Naive B cell (primary cell): Measurements from ENCODE around the gene RNASE8. TPM values are rescaled to one million over a fixed set of nuclear protein-coding genes. Genes with fewer than 3 reads are reported as not detected.

Experiments used
- ATAC-seq, 2 donors: fragments of 150-1000 bp; cut with Tn5 transposase; 2 replicates each; pipeline ENCODE4 v1.10.0; 2021; ENCODE audit warnings: low read depth in 2 of 2, mild to moderate bottlenecking in 2 of 2, moderate library complexity in 2 of 2
- DNase-seq: peaks from one replicate; pipeline ENCODE4 v3.0.0; 2022
- H3K27ac Mint-ChIP-seq, 6 donors: one replicate each; pipeline ENCODE4 v1.8.0; 2020 to 2022; ENCODE audit warnings: mild to moderate bottlenecking in 6 of 6, mixed read lengths in 6 of 6, moderate library complexity in 5 of 6, inconsistent platforms in 2 of 6
- H3K27me3 Mint-ChIP-seq, 3 donors: one replicate each; pipeline ENCODE4 v1.8.0; 2021 to 2022; ENCODE audit warnings: mixed read lengths in 3 of 3, mild to moderate bottlenecking in 1 of 3
- H3K36me3 Mint-ChIP-seq, 2 donors: one replicate each; pipeline ENCODE4 v1.8.0; 2020 to 2022; ENCODE audit warnings: mixed read lengths in 2 of 2, inconsistent platforms in 1 of 2, mild to moderate bottlenecking in 1 of 2
- H3K4me1 Mint-ChIP-seq, 3 donors: one replicate each; pipeline ENCODE4 v1.8.0; 2020 to 2022; ENCODE audit warnings: mixed read lengths in 3 of 3, inconsistent platforms in 1 of 3, mild to moderate bottlenecking in 1 of 3, moderate library complexity in 1 of 3
- H3K4me3 Mint-ChIP-seq, 8 donors: one replicate each; pipeline ENCODE4 v1.8.0; 2020 to 2022; ENCODE audit warnings: mild to moderate bottlenecking in 8 of 8, mixed read lengths in 8 of 8, moderate library complexity in 8 of 8, inconsistent platforms in 2 of 8
- H3K9me3 Mint-ChIP-seq, 7 donors: one replicate each; pipeline ENCODE4 v1.8.0; 2020 to 2022; ENCODE audit warnings: mixed read lengths in 7 of 7, mild to moderate bottlenecking in 5 of 7, inconsistent platforms in 2 of 7, moderate library complexity in 1 of 7
- polyA plus RNA-seq, 6 donors: library from polyadenylated mRNA; unstranded; fragments of 300-500 nt; fragmentation: Illumina TruSeq; gene quantifications; one replicate each; pipeline ENCODE4 v1.2.3, GENCODE V29; 2021; ENCODE audit warnings: low read depth in 6 of 6

RNASE8 gene
- polyA plus RNA-seq, 6 donors from 2014 or later, result not detected

DNA sequence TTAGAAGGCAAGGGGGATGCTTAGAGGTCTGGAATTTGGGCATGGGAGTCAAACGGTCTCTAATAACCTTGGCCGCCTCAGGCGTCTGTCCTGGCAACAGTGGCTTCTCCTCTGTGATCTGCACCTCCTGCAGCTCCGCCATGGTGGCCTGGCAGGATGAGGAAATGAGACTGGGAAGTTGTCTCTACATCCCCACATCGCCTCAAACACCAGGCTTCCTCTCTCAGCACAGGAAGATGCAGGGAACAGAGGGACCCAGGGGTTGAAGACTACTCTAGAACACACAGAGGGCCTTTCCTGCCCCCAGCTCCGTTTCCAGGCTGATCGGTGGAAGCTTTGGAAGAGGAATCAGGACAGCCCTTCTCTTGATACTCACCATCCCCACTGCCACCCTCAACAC is 34.4 kb upstream of the RNASE8 start:
- ATAC-seq (no peak), DNase-seq (no peak)
- Mint-ChIP-seq H3K4me3 (peak overlapping the region in 6 of 8 donors; percentile 69 to 92 (median 88)), H3K36me3 (no peaks in the 10 kb centered on the region), H3K9me3 (no peaks in the 10 kb centered on the region), H3K27me3 (peaks cover 16 to 44% (median 17%) of the 10 kb centered on the region in 3 donors), H3K27ac (no peak overlapping the region), H3K4me1 (peaks cover 21 to 29% (median 25%) of the 10 kb centered on the region in 3 donors)

DNA sequence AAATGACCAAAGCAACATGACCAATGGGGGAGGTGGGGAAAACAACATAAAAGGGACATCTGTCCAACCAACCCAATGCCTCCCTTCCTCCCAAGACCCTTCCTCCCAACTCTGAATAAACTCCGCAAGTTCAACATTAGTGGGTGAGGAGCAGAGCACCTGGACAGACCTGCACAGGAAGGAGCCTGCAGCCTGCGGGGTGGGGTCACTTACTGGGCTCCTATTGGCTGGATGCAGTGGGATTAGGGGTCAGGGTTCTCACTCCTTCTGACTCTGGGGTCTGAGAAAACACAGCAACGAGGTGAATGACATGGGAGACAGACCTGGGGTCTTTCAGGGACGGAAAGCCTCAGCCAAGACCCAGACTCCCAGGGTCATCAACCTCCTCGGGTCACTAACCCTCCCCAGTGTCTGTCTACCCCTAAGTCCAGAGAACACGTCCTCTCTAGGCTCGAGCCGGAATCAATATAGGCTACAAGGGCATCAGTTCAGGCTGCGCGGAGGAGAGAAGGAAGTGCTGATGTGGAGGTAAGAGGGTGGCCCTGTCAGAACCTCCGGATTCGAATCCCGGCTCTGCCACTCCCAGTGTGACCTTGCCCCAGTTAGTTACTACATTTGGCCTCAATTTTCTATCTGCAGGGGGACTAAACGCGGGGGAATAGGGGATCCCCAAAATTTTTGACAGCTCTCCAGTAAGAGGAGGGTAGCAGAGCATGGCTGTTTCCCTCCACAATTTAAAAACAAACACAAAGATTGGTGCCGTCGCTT is 33.6 kb upstream of the RNASE8 start:
- Mint-ChIP-seq H3K4me1 (peaks cover 21 to 29% (median 25%) of the 10 kb centered on the region in 3 donors), H3K27me3 (peaks cover 16 to 44% (median 17%) of the 10 kb centered on the region in 3 donors), H3K9me3 (no peaks in the 10 kb centered on the region), H3K36me3 (no peaks in the 10 kb centered on the region), H3K4me3 (peak overlapping the region; percentile 88 to 94 (median 91)), H3K27ac (peak overlapping the region in 3 of 6 donors; percentile 32 to 65 (median 40))
- no peak for DNase-seq
- ATAC-seq, result peak; percentile 11 to 22

DNA sequence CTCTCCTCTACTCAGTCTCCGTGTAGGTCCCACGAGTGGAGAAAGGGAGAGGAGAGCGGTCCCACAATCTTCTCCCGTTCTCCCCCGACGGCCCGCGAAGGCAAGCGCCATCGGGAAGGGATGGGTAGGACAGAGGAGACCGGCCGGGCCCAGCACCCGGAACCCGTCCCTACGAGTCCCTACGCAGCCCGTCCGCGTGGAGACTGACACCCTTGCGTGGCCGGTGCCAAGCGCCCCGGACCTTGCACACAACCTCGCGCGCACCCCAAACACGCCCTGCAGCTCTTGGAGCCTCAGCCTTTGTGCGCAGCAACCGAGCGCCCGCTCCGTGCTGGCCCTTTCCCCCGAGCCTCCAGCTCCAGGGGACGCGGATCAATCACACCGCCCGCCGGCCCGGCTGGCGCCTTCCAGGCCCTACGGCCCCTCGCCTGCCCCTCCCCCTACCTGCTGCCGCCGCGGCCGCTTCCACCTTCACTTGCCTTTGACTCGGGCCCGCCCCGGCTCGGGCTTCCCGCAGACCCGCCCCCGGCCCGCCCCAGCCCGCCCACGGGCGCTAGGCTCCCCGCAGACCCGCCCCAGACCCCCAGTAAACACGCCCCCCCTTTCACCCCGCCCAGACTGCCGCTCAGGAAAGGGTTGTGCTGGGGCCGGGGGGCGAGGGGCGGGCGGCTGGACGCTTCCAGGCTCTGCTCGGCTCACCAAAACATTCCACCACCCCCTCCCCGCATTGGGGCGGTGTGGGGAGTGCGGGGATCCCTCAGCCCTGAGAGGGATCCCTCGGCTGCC is 32.8 kb upstream of the RNASE8 start, which contains the start of gene NDRG2:
TSS of gene NDRG2 (minus strand) at position 477 of the 786 bp plus-strand sequence. CDS start 1,746 bp downstream, outside the sequence.
- Mint-ChIP-seq H3K27me3 (peaks cover 11 to 37% (median 17%) of the 10 kb centered on the region in 3 donors), H3K4me3 (peak within 1 kb of the TSS; percentile 88 to 95 (median 92)), H3K4me1 (peaks cover 21 to 29% (median 25%) of the 10 kb centered on the region in 3 donors), H3K27ac (peak within 1 kb of the TSS in 4 of 6 donors; percentile 20 to 65 (median 55)), H3K9me3 (no peaks in the 10 kb centered on the region), H3K36me3 (no peaks in the 10 kb centered on the region)
- DNase-seq (peak; percentile 64), ATAC-seq (peak; percentile 92 to 93)

DNA sequence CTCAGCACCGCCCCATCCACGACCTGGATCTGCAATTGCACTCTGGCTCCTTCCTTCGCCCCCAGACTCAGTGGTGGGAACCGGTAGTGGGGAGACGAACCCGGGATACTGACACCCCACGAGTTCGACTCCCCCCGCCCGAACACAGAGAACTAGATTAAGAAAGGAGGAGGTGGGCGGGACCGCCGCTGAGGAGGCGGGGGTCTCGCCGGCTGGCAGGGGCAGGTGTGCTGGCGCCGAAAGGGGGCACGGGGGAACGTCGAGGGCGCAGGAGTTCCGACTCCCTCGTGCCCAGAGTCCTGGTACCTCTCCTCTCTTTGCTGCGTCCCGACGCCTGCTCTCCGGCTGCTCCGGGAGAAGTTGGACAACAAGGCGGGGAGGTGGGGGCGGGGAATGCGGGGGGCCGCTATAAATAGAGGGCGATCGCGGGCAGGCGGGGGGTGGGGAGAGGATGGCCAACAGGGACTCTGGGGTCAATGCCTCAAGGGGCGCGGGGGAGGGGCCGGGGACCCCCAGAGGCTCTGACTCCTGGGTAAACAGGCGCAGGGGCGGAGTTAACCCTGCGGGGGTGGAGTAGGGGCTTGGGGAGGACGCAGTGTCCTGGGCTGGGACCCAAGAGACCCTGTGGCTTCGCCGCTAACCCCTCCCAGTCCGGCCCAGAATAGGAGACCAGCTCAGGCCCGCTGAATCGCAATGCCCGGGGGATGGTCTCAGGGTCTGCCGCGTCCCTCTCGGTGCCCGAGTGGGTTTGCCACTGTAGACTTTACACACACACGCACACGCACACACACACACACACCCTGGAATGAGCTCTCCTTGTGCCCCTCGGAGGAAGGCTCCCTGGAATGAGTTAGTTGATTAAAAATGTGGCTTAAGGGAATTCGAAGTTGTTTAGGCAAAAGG is 32.0 kb upstream of the RNASE8 start:
- H3K4me1 Mint-ChIP-seq, result peaks cover 21 to 29% (median 25%) of the 10 kb centered on the region in 3 donors
- DNase-seq, result no peak
- peak overlapping the region in 3 of 6 donors; percentile 20 to 89 (median 58) for H3K27ac Mint-ChIP-seq
- H3K9me3 Mint-ChIP-seq, result no peaks in the 10 kb centered on the region
- H3K36me3 Mint-ChIP-seq, result no peaks in the 10 kb centered on the region
- peaks cover 10 to 32% (median 23%) of the 10 kb centered on the region in 3 donors for H3K27me3 Mint-ChIP-seq
- no peak for ATAC-seq
- peak overlapping the region; percentile 88 to 95 (median 92) for H3K4me3 Mint-ChIP-seq

DNA sequence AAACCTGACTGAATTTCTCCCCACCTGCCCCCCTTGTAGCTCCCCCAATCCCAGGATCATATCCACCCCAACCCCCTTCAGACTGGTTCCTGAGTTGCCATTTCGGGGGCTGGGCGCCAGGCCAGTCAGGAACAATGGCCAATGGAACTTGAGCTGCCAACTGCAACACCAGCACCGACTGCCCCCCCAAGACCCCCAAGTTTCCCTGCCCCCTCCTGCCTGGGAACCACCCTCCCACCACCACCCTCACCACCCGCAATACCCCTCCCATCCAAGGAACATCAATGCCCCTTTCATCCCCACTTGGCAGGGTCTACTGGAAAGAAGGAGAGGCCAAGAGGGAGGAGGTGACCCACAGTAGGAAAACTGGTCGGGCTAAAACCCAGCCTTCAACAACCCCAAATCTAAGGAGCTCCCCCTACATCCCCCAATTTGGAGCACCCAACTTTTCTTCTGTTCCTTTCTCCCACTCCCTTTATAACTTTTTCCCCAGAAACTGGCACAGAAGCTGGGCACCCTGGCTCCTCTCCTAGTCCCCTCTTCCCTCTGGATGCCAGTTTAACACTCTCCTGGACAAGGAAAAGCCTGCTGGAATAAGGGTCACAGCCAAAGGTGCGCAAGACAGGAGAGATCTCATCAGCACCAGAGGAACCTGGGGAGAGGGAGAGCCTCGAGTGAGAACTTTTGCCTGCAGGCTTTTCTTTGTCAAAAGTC is 31.2 kb upstream of the RNASE8 start:
- ATAC-seq (no peak), DNase-seq (no peak)
- Mint-ChIP-seq H3K27me3 (peaks cover 8 to 25% (median 24%) of the 10 kb centered on the region in 3 donors), H3K27ac (peak overlapping the region in 4 of 6 donors; percentile 47 to 89 (median 68)), H3K9me3 (no peaks in the 10 kb centered on the region), H3K36me3 (no peaks in the 10 kb centered on the region), H3K4me3 (peak overlapping the region; percentile 61 to 94 (median 91)), H3K4me1 (peaks cover 21 to 29% (median 25%) of the 10 kb centered on the region in 3 donors)

DNA sequence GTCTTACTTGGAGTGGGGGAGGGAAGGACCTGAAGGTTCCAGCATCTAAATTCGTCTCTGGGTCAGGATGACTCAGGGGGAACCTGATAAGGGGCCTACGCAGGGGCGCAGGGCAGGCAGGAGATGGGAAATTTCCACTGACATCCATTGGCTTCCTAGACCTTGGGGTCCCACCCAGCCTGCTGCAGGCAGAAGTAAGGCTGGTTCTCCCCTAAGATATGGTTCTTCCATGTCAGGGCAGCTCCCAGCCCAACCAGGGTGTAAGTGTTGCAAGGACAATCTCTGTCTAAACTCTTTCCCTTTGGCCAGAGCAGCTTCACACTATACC is 30.7 kb upstream of the RNASE8 start:
- Mint-ChIP-seq H3K4me1 (peaks cover 21 to 29% (median 25%) of the 10 kb centered on the region in 3 donors), H3K36me3 (no peaks in the 10 kb centered on the region), H3K9me3 (no peaks in the 10 kb centered on the region), H3K27ac (peak overlapping the region in 4 of 6 donors; percentile 12 to 72 (median 54)), H3K27me3 (peaks cover 6 to 25% (median 21%) of the 10 kb centered on the region in 3 donors), H3K4me3 (peak overlapping the region in 7 of 8 donors; percentile 57 to 92 (median 71))
- no peak for ATAC-seq
- no peak for DNase-seq

DNA sequence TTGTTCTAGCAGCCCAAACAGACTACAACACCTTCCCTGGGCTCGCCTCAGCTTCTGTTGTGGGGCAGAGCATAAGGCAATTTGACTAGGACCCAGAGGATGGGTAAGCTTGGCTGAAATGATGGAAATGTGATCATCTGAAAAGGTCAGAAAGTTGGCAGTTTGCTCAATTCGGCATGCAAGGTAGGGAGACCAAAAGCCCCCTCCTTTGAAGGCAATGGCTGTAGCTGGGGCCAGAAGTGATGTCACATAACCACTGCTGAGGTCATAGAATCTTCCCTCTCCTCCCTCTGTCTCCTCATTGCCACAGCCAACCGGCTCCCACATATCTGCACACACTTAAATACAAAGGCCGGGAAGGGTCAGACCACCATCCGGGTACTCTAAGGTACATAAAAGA is 27.7 kb upstream of the RNASE8 start, which contains the start of gene TPPP2:
TSS of gene TPPP2 (plus strand) at position 301 of the 400 bp plus-strand sequence. CDS start 365 bp downstream, outside the sequence.
- no peak for DNase-seq
- Mint-ChIP-seq H3K4me3 (no peak within 1 kb of the TSS), H3K36me3 (no peaks in the 10 kb centered on the region), H3K4me1 (peaks cover 2 to 8% (median 5%) of the 10 kb centered on the region in 3 donors), H3K9me3 (no peaks in the 10 kb centered on the region), H3K27me3 (peaks cover 0 to 24% (median 23%) of the 10 kb centered on the region in 3 donors), H3K27ac (peak within 1 kb of the TSS in 2 of 6 donors; percentile 44 to 57)
- no peak for ATAC-seq

DNA sequence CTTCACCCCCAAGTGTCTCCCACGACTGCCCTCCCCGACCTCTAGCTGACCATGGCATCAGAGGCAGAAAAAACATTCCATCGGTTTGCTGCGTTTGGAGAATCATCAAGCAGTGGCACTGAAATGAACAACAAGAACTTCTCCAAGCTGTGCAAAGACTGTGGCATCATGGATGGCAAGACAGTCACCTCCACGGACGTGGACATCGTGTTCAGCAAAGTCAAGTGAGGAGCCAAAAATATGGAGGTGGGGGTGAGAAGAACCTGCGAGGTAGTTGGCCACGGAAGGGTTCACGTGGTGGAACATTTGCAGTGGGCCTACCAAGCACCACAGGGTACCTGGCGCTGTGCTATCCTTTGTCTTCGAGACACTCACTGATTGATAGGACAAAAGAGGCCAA is 27.1 kb upstream of the RNASE8 start:
- Mint-ChIP-seq H3K4me1 (peaks cover 0 to 5% (median 4%) of the 10 kb centered on the region in 3 donors), H3K27ac (no peak overlapping the region), H3K36me3 (no peaks in the 10 kb centered on the region), H3K27me3 (peaks cover 0 to 24% (median 23%) of the 10 kb centered on the region in 3 donors), H3K9me3 (no peaks in the 10 kb centered on the region), H3K4me3 (no peak overlapping the region)
- ATAC-seq (no peak), DNase-seq (no peak)

DNA sequence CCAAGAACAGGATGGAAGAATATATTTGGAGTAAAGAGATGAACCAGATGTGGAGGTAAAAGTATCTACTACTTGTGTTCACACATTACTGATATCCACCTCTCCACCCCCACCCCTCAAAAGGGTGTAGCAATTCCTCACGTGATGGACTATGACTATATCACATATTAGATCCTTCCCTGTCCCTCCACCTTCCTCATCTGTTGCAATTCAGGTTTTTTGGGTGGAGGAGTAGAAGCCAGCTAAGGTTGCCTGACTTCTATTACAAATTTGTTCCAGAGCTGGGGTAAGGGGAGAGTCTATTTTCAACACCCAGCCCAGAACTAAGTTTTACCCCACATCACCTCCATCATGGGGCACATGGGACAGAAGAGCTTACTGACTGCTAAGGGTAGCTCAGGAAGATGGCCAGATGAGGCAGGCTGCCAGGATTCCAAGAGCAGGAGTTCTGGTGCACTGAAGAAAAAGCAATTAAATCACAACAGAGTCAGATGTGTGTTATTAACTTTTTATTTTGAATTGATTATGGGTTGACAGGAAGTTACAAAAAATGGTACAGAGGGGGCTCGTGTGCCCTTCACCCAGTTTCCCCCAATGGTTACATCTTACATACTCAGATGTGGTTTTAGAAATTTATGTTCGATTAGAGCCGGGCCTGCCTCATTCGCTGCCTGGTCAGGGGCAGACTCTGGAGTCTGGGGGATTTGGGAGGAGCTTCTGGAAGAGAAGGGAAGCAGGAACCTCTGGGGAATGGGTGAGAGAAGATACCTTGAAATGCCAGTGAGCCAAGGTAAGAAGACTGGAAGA is 25.1 kb upstream of the RNASE8 start:
- Mint-ChIP-seq H3K36me3 (no peaks in the 10 kb centered on the region), H3K4me1 (no peaks in the 10 kb centered on the region), H3K27me3 (peaks cover 0 to 32% (median 29%) of the 10 kb centered on the region in 3 donors), H3K27ac (no peak overlapping the region), H3K4me3 (no peak overlapping the region), H3K9me3 (no peaks in the 10 kb centered on the region)
- DNase-seq (no peak), ATAC-seq (no peak)

DNA sequence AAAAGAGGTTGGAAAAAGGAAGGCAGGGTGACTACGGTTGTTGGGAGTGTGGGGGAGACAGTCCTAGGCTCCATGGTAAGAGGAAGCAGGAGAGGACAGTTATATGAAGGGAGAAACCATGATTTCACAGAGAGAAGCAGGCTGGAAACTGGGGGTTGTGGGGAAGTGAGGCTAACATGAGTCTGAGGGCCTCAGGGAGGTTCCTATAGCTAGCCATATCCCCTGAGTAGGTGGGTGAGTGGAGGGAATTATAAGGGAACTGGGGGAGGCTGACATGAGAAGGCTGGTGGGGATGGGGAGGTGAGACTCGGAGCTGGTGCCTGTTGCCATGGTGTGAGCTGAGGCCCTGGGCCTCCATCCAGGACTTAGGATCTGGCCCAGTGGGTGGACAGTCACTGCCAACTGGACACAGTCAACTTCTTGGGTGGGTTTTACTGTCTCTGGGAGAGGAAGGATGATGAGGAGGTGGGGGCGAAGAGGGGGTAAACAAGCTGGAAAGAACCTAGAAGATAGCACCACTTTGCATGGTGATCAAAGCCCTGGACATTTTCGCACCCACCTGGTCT is 24.4 kb upstream of the RNASE8 start:
- no peak for DNase-seq
- peaks cover 0 to 32% (median 29%) of the 10 kb centered on the region in 3 donors for H3K27me3 Mint-ChIP-seq
- no peaks in the 10 kb centered on the region for H3K4me1 Mint-ChIP-seq
- no peaks in the 10 kb centered on the region for H3K36me3 Mint-ChIP-seq
- no peak overlapping the region for H3K4me3 Mint-ChIP-seq
- ATAC-seq, result no peak
- no peak overlapping the region for H3K27ac Mint-ChIP-seq
- H3K9me3 Mint-ChIP-seq, result no peaks in the 10 kb centered on the region

DNA sequence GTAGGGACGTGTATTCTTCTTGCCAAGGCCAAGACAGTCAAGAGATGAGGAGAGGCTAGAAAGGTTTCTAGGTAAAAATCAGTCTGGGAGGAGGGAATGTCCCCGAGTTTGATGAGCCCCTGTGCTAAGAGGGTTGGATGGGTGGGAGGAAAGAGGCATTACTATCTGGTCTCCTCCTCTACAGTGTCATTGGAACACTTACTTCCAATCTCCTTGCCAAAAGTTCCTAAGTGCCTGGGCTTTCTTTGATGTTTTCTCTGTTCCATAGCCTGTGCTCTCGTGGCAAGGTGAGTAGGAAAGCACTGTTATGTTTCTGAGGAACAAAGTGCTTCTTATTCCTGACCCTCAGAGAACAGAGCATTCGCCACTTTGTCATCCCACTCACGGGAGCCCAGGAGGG is 22.9 kb upstream of the RNASE8 start, which contains the start of gene RNASE13:
TSS of gene RNASE13 (minus strand) at position 101 of the 400 bp plus-strand sequence. CDS start 519 bp downstream, outside the sequence.
- H3K36me3 Mint-ChIP-seq, result no peaks in the 10 kb centered on the region
- no peak for ATAC-seq
- peak within 1 kb of the TSS in 2 of 6 donors; percentile 40 for H3K27ac Mint-ChIP-seq
- no peaks in the 10 kb centered on the region for H3K4me1 Mint-ChIP-seq
- peak within 1 kb of the TSS in 1 of 8 donors; percentile 42 for H3K4me3 Mint-ChIP-seq
- no peak for DNase-seq
- peaks cover 0 to 32% (median 29%) of the 10 kb centered on the region in 3 donors for H3K27me3 Mint-ChIP-seq
- H3K9me3 Mint-ChIP-seq, result no peaks in the 10 kb centered on the region
